Left renal pelvis (tissue), 4 donors: ENCODE data around the gene PIBF1. TPM values are rescaled to one million over a fixed set of nuclear protein-coding genes. Genes with fewer than 3 reads are reported as not detected.
"Not testable (repeated sequence)": the region's sequence is repeated elsewhere in the genome, so short reads cannot be mapped to it uniquely, and the experiment has no call there.

Source experiments
- DNase-seq, 4 donors: peaks; one replicate each; pipeline ENCODE4 v3.0.0-alpha.2; 2013; ENCODE audit warnings: low read depth in 4 of 4, low spot score in 3 of 4
- polyA plus RNA-seq, 4 donors: library from polyadenylated mRNA; unstranded; fragments of 120-200 nt; gene quantifications; one replicate each; pipeline ENCODE4 v1.2.1, GENCODE V29; 2013; ENCODE audit not compliant: insufficient read length in 4 of 4

The PIBF1 gene
- polyA plus RNA-seq, 4 donors: 38.8 to 48.6 (median 44.7) TPM

DNA sequence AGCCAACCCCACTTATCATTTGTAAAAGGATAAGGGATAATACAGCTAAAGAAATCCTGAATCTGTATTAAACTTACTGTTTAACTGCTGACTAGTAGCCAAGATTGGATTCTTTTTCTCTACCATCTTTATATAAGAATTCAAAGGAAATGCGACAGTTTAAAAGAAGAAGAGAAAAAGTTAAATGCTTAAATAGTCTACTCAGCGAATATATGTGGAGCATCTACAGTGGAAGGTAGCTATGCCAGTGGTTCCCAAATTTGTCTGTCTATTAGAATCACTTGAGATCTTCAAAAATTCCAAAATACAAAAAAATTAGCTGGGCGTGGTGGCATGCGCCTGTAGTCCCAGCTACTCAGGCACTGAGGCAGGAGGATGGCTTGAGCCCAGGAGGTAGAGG is 216.1 kb downstream of the PIBF1 start:
- DNase-seq: no peak

DNA sequence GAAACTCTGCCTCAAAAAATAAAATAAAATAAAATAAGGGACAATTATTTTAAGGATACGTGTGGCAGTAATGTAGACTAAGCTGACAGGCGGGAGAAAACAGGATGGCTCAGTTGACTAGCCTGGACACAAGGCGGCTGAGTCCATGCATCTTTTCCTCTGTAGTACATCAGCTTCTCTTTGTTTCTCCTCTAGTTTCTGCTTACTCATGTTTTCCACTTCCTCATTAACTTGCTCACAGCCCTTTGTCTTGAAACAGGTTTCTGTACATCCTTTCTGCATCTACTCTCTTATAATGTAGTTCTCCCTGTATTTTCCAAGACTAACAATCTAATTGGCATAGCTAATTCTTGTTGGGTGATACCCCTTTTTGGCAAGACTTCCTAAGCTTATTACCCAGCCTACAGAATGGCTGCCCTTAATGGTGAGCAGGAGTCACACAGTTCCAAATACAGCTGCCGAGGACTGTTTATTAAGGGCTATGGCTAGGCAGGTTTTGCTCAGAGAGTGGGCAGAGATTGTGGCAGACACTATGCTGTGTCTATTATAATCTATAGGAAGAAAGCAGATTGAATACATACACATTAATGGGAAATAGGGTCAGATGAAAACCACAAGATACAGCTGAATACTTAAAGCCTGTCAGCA is 218.2 kb downstream of the PIBF1 start:
- DNase-seq: no peak

GRCh38 chr13:73001971-73002370 is 220.0 kb downstream of the PIBF1 start:
- no peak for DNase-seq

- no peak for DNase-seq
These were observed 229.8 kb downstream of the PIBF1 start for GRCh38 chr13:73011751-73012150.

DNA sequence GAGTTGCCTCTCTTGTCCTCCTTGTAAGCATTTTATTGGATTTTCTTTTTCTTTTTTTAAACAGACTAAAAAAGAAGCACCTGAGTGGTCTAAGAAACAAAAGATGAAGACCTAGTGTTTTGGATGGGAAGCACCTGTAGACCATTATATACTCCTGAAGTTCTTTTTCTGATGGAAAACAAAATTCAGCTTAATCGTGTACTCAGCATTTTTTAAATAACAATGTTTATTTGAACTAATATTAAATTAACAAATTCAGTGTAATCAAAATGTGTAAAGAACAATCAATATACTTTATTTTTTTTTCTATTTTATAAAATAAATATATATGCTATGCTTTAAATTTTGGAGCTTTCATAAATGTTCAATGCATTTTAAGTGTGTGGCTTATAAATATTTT is 233.9 kb downstream of the PIBF1 start:
- no peak for DNase-seq

DNA sequence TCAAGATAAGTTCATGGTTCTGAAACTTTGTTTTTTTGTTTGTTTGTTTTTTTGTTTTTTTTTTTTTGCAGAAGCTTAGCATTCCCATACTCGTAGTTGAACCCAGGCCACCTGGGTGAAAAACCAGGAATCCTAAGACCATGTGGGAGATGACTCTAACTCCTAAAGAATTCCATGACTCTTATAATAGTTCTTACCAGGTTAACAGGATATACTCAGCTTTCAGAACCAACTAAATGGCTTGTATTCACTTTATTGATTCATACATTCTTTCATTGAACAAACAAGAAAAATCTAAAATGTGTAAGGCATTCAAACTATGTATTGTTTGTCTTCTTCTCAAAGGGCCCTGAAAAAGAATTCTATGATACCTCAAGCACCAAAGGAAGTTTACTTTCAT is 236.4 kb downstream of the PIBF1 start:
- DNase-seq: no peak

GRCh38 chr13:73025217-73026012 is 243.5 kb downstream of the PIBF1 start:
- DNase-seq: no peak

GRCh38 chr13:73034901-73035300 is 253.0 kb downstream of the PIBF1 start:
- no peak for DNase-seq

DNA sequence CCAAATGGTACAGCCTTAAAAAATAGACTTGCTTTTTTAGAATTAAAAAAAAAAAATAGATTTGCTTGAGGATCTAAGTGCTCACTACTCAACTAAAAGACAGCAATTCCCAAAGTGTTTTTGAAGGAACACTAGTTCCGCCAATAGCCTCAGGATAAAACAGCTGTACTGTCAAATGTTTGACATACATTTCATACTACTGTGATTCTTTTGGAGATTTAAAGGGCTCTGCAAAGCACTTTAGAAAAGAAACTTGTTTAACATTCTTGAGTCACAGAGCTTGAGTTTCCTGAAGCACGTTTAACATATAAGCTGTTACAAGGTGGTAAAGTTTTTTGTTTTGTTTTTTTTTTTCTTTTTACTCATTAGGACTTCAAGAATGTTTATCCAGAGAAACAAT is 253.7 kb downstream of the PIBF1 start:
- DNase-seq: no peak

GRCh38 chr13:73036566-73036965 is 254.6 kb downstream of the PIBF1 start:
- DNase-seq: no peak

- no peak for DNase-seq
These were observed 256.1 kb downstream of the PIBF1 start for GRCh38 chr13:73038064-73038463.

DNA sequence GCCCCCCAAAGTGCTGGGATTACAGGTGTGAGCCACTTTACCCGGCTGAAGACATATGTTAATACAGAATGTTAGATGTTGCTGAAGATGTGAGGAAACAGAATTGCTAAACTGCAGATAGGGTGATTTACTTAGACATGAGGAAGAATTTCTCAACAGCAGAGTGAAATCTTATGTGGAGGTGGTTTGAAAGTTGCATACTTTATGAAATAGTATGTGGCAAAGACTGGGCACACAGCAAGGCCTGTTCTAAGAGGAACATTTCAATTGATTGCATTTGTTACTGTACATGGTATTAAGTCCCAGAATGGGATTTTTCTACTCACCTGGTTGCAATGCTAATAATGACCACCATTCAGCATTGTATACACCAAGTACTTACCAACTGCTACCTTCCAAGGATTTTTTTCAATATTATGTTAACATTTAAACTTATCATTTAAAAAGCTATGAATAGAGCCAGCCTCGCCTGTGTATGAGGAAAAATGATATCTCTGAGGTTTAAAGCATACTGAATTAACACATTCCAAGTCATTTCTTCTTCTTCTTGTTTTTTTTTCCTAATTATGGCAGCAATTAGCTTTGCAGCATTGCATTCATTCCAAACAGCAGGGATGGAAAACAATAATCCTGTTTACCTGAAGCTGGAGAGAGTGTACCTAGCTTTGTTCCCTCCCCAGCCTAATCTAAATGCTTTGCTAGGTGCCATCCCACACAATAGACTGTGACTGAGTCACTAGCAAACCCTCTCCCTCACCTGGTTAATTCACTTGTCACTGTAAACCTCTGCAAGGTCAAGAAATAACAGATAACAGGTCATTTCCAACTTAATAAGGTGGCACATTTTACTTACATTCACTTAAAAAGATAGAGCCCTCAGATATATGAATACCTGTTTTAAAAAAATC is 257.5 kb downstream of the PIBF1 start:
- DNase-seq: no peak

DNA sequence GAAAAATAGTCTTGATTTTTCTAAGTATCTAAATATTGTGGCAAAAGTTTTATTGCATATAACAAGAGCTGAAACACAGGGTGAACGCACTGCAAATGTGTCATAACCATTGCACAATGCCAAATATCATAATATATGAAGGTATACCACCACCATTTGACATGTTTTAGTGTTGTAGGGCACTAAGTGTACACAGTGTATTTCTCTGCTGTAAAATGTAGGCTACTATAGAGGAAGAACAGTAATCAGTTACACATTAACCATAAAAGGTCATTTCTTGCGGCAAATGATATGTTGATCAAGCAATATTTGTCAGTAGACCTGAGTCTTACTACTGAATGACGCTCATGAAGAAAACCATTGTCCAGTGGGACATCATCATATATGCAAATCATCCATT is 258.6 kb downstream of the PIBF1 start:
- DNase-seq: no peak

DNA sequence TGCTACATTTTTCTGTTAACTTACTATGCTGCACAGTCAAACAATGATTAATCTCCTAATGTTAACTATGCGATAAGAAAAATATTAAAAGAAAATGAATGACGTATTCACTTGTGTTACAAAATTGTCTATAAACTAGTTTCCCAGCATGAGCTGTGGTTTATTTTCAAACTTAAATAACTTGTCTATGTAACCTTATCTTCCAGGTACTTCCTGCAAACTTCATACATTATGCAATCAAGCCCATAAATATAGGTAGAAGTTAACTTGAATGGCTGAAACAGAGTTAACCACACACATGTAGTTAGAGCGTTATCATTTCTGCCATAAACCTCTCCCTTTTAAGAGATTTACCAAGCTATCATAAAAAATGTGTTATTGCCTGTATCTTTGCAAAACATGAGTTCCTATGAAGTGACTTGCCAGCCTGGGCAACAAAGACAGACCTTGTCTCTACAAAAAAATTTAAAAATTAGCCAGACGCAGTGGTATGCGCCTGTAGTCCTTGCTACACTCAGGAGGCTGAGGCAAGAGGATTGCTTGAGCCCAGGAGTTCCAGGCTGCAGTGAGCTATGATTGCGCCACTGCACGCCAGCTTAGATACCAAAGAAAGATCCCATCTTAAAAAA is 259.1 kb downstream of the PIBF1 start:
- no peak for DNase-seq

GRCh38 chr13:73045031-73045430 is 263.1 kb downstream of the PIBF1 start:
- DNase-seq: no peak

DNA sequence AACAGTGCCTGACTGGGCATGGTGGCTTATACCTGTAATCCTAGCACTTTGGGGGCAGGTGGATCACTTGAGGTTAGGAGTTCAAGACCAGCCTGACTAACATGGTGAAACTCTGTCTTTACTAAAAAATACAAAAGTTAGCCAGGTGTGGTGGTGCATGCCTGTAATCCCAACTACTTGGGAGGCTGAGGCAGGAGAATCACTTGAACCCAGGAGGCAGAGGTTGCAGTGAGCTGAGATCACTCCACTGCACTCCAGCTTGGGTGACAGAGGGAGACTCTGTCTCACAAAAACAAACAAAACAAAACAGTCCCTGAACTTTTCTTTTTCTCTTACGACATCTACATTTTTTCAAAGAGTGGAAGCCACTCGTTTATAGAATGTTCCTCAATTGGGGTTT is 266.7 kb downstream of the PIBF1 start:
- not testable (repeated sequence) for DNase-seq

GRCh38 chr13:73054712-73055111 is 272.8 kb downstream of the PIBF1 start:
- no peak for DNase-seq

DNA sequence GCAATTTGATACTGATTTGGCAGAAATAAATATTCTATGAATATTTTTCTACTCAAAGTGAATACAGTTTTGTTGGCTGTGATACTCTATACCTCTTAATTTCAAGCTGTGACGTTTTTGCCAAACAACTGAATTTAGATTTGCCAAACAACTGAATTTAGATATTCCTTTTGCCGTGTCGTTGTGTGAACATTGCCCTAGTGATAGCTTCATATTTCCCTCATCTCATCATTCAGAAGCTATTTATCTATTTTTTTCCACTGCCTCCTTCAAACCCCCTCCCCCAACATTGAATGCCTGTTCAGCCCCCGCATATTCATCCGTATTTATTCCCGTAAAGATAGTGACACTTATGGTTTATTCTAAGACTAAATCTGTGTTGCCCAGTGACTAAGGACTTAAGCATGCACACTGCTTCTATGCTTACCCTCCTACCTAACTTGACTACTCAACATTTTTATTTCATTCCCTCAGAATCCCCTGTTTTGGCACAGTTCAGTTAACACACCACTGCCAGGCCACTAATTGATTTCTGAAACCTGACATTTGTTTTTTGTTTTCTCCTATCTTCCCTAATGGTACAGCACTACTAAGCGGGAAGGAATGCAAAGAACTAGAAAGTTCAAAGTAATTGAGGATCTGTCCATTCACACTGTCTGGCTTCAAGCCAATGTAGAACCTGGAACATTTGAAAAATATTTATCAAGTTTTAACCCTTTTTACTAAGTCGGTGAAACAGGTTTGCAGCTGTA is 274.1 kb downstream of the PIBF1 start:
- DNase-seq: no peak

DNA sequence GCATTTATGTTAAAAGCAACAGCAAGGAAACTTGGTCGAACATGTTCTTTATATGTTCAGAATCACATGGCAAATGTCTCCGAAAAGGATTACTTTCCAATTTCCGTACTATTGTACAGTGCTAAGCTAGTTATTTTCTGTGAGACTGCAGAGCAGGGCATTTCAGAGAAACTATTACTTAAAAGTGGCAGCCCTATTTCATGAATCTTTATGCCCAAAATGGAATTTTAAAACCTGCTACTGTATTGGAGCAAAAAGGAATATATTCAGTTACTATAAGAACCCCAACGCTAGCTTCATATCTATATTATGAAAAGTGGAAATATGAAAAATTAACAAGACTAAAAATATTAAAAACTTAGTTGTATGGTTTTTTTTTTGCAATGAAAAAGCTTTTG is 274.6 kb downstream of the PIBF1 start:
- DNase-seq: no peak
